DOHH2 (cell line): Measurements from ENCODE around the gene SYT14.

ENCODE experiments used
- H3F3A ChIP-seq: fragments of 200-600 bp; sonication (generic), shearing (Covaris generic); 2 replicates; pipeline ENCODE4 v1.6.0; 2016; ENCODE audit warnings: antibody characterized with exemption, mild to moderate bottlenecking; ENCODE audit not compliant: control insufficient read depth, insufficient read depth
- H3K27ac ChIP-seq: fragments of 200-600 bp; sonication (generic); 2 replicates; pipeline ENCODE4 v1.5.1; 2014; ENCODE audit warnings: low read depth, mild to moderate bottlenecking, low read length, moderate library complexity
- H3K27me3 ChIP-seq: fragments of 200-600 bp; sonication (generic); 2 replicates; pipeline ENCODE4 v1.6.1; 2014; ENCODE audit warnings: mild to moderate bottlenecking, low read length, mixed read lengths; ENCODE audit not compliant: control insufficient read depth
- H3K36me3 ChIP-seq: fragments of 200-600 bp; sonication (generic); 2 replicates; pipeline ENCODE4 v1.6.1; 2014; ENCODE audit warnings: mild to moderate bottlenecking, low read length, moderate library complexity, mixed read lengths; ENCODE audit not compliant: control insufficient read depth
- H3K4me1 ChIP-seq: fragments of 200-600 bp; sonication (generic); 2 replicates; pipeline ENCODE4 v1.6.1; 2014; ENCODE audit warnings: mild to moderate bottlenecking, low read length, mixed read lengths; ENCODE audit not compliant: control insufficient read depth
- H3K4me2 ChIP-seq: fragments of 200-600 bp; sonication (generic); 2 replicates; pipeline ENCODE4 v1.6.0; 2014; ENCODE audit warnings: mild to moderate bottlenecking, low read length, moderate library complexity
- H3K4me3 ChIP-seq: fragments of 200-600 bp; sonication (generic); 2 replicates; pipeline ENCODE4 v1.5.1; 2014; ENCODE audit warnings: mild to moderate bottlenecking, low read length, mixed read lengths
- H3K79me2 ChIP-seq: fragments of 200-600 bp; sonication (generic); 2 replicates; pipeline ENCODE4 v1.6.1; 2014; ENCODE audit warnings: mild to moderate bottlenecking, low read length, mixed read lengths; ENCODE audit not compliant: control insufficient read depth
- H3K9me2 ChIP-seq: fragments of 200-600 bp; sonication (generic); replicated peaks from 2 replicates; pipeline ENCODE4 v1.6.1; 2014; ENCODE audit warnings: mild to moderate bottlenecking, low read length, mixed read lengths; ENCODE audit not compliant: control insufficient read depth
- H3K9me3 ChIP-seq: fragments of 200-600 bp; sonication (generic); 2 replicates; pipeline ENCODE4 v1.6.1; 2014; ENCODE audit warnings: antibody characterized with exemption, low read length, mixed read lengths; ENCODE audit not compliant: control insufficient read depth, insufficient read depth
- H4K20me1 ChIP-seq: fragments of 200-600 bp; sonication (generic); 2 replicates; pipeline ENCODE4 v1.6.0; 2014; ENCODE audit warnings: low read depth, mild to moderate bottlenecking, antibody characterized with exemption, low read length, moderate library complexity; ENCODE audit not compliant: control insufficient read depth, insufficient read depth
- EZH2phosphoT487 ChIP-seq: fragments of 200-600 bp; sonication (generic); IDR thresholded peaks from 2 replicates; pipeline ENCODE4 v1.6.1; 2017; ENCODE audit warnings: borderline replicate concordance, mild to moderate bottlenecking, antibody characterized with exemption, low read length, moderate library complexity, mixed read lengths
- TF ChIP-seq, protein P1 (sequence below): fragments of 200-600 bp; sonication (generic); IDR thresholded peaks from one replicate; pipeline ENCODE4 v1.5.1; 2014; ENCODE audit warnings: antibody characterized with exemption, mild to moderate bottlenecking, low read depth, low read length; ENCODE audit not compliant: poor library complexity, severe bottlenecking

SYT14 gene

GRCh38 chr1:210027994-210028393 is 90.0 kb downstream of the SYT14 start:
- Histone ChIP-seq H3K9me2 (no peaks in the 10 kb centered on the region), H3K4me3 (no peak overlapping the region), H3K36me3 (no peaks in the 10 kb centered on the region), H3F3A (no peaks in the 10 kb centered on the region), H3K9me3 (no peaks in the 10 kb centered on the region), H3K79me2 (no peaks in the 10 kb centered on the region), H3K4me1 (no peaks in the 10 kb centered on the region), H4K20me1 (no peaks in the 10 kb centered on the region), H3K4me2 (no peak overlapping the region), H3K27ac (no peak overlapping the region), H3K27me3 (no peaks in the 10 kb centered on the region)
- TF ChIP-seq, protein P1, sequence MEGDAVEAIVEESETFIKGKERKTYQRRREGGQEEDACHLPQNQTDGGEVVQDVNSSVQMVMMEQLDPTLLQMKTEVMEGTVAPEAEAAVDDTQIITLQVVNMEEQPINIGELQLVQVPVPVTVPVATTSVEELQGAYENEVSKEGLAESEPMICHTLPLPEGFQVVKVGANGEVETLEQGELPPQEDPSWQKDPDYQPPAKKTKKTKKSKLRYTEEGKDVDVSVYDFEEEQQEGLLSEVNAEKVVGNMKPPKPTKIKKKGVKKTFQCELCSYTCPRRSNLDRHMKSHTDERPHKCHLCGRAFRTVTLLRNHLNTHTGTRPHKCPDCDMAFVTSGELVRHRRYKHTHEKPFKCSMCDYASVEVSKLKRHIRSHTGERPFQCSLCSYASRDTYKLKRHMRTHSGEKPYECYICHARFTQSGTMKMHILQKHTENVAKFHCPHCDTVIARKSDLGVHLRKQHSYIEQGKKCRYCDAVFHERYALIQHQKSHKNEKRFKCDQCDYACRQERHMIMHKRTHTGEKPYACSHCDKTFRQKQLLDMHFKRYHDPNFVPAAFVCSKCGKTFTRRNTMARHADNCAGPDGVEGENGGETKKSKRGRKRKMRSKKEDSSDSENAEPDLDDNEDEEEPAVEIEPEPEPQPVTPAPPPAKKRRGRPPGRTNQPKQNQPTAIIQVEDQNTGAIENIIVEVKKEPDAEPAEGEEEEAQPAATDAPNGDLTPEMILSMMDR = no peak
- no peak for TF ChIP-seq EZH2phosphoT487

GRCh38 chr1:210031473-210031872 is 93.5 kb downstream of the SYT14 start:
- no peaks in the 10 kb centered on the region for H3K36me3 ChIP-seq
- no peaks in the 10 kb centered on the region for H3K9me2 ChIP-seq
- no peak overlapping the region for H3K4me3 ChIP-seq
- no peaks in the 10 kb centered on the region for H3K4me1 ChIP-seq
- H3K27ac ChIP-seq = no peak overlapping the region
- no peak for TF ChIP-seq EZH2phosphoT487
- TF ChIP-seq, protein P1 = no peak
- H3K27me3 ChIP-seq = no peaks in the 10 kb centered on the region
- no peaks in the 10 kb centered on the region for H3K79me2 ChIP-seq
- no peaks in the 10 kb centered on the region; the same call in 1 of the 2 replicates for H3K9me3 ChIP-seq
- H4K20me1 ChIP-seq = no peaks in the 10 kb centered on the region
- H3F3A ChIP-seq = no peaks in the 10 kb centered on the region
- H3K4me2 ChIP-seq = no peak overlapping the region

- Histone ChIP-seq H4K20me1 (no peaks in the 10 kb centered on the region), H3K4me2 (no peak overlapping the region), H3K4me3 (no peak overlapping the region), H3K9me3 (no peaks in the 10 kb centered on the region), H3K9me2 (no peaks in the 10 kb centered on the region), H3K36me3 (no peaks in the 10 kb centered on the region), H3K27ac (no peak overlapping the region), H3K4me1 (no peaks in the 10 kb centered on the region), H3F3A (no peaks in the 10 kb centered on the region), H3K27me3 (no peaks in the 10 kb centered on the region), H3K79me2 (no peaks in the 10 kb centered on the region)
- no peak for TF ChIP-seq EZH2phosphoT487
- TF ChIP-seq, protein P1 = no peak
Observed at GRCh38 chr1:210043058-210043457, 105.0 kb downstream of the SYT14 start.
